ENCODE data around the gene OR4C12.
"Not testable (repeated sequence)": the region's sequence is repeated elsewhere in the genome, so short reads cannot be mapped to it uniquely, and the experiment has no call there.

OR4C12 gene

GRCh38 chr11:49982435-49982834, at the start of gene OR4C12:
Gene OR4C12, minus strand, starts transcription at chr11:49982535. Its CDS starts 34 bp downstream, at chr11:49982501.
- not testable (repeated sequence) for H3K36me3 ChIP-seq (ENCODE audit: insufficient read depth, low read length); H3K79me2 ChIP-seq (ENCODE audit: insufficient read depth, low read length); H3K27me3 ChIP-seq (ENCODE audit: insufficient read depth, low read length); H3K4me1 ChIP-seq (ENCODE audit: insufficient read depth, low read length, severe bottlenecking); H3K27ac ChIP-seq (ENCODE audit: low read depth, low read length, poor library complexity, severe bottlenecking); H4K20me1 ChIP-seq (ENCODE audit: insufficient read depth, low read length); H3K4me2 ChIP-seq (ENCODE audit: low read length); H3K9me2 ChIP-seq (ENCODE audit: low read depth, low read length); H3K4me3 ChIP-seq (ENCODE audit: low read depth, low read length, poor library complexity, severe bottlenecking); H2AFZ ChIP-seq (ENCODE audit: low read length); H3K9me3 ChIP-seq (ENCODE audit: low read length); H3F3A ChIP-seq (ENCODE audit: insufficient read depth, low read length); H3K9ac ChIP-seq (ENCODE audit: low read length)

- Histone ChIP-seq H3K79me2 (ENCODE audit: insufficient read depth, low read length) (no peaks in the 10 kb centered on the region), H3K9me3 (ENCODE audit: low read length) (no peaks in the 10 kb centered on the region), H3K4me3 (ENCODE audit: low read depth, low read length, poor library complexity, severe bottlenecking) (no peak overlapping the region), H3K9ac (ENCODE audit: low read length) (no peak overlapping the region), H3K4me1 (ENCODE audit: insufficient read depth, low read length, severe bottlenecking) (no peaks in the 10 kb centered on the region), H4K20me1 (ENCODE audit: insufficient read depth, low read length) (no peaks in the 10 kb centered on the region), H3K27ac (ENCODE audit: low read depth, low read length, poor library complexity, severe bottlenecking) (no peak overlapping the region), H3F3A (ENCODE audit: insufficient read depth, low read length) (no peaks in the 10 kb centered on the region), H2AFZ (ENCODE audit: low read length) (no peak overlapping the region), H3K27me3 (ENCODE audit: insufficient read depth, low read length) (no peaks in the 10 kb centered on the region), H3K4me2 (ENCODE audit: low read length) (no peak overlapping the region), H3K9me2 (ENCODE audit: low read depth, low read length) (no peaks in the 10 kb centered on the region), H3K36me3 (ENCODE audit: insufficient read depth, low read length) (no peaks in the 10 kb centered on the region)
- TF ChIP-seq CTCF (IDR thresholded peaks at IDR 0.05; ENCODE audit: low read length) (no peak), EZH2 (IDR thresholded peaks at IDR 0.05; ENCODE audit: borderline replicate concordance, low read length) (no peak)
Measured at GRCh38 chr11:50030193-50030592, 47.9 kb upstream of the OR4C12 start.

GRCh38 chr11:49995565-49995964, 13.2 kb upstream of the OR4C12 start:
- H3K9me2 ChIP-seq (ENCODE audit: low read depth, low read length), result no peaks in the 10 kb centered on the region
- no peaks in the 10 kb centered on the region for H3K9me3 ChIP-seq (ENCODE audit: low read length)
- H2AFZ ChIP-seq (ENCODE audit: low read length), result no peak overlapping the region
- no peak overlapping the region for H3K4me2 ChIP-seq (ENCODE audit: low read length)
- no peaks in the 10 kb centered on the region for H3K36me3 ChIP-seq (ENCODE audit: insufficient read depth, low read length)
- H3K27me3 ChIP-seq (ENCODE audit: insufficient read depth, low read length), result no peaks in the 10 kb centered on the region
- no peak overlapping the region for H3K27ac ChIP-seq (ENCODE audit: low read depth, low read length, poor library complexity, severe bottlenecking)
- TF ChIP-seq EZH2 (IDR thresholded peaks at IDR 0.05; ENCODE audit: borderline replicate concordance, low read length), result no peak
- TF ChIP-seq CTCF (IDR thresholded peaks at IDR 0.05; ENCODE audit: low read length), result peak; percentile 70
- no peaks in the 10 kb centered on the region for H3F3A ChIP-seq (ENCODE audit: insufficient read depth, low read length)
- no peak overlapping the region for H3K4me3 ChIP-seq (ENCODE audit: low read depth, low read length, poor library complexity, severe bottlenecking)
- H4K20me1 ChIP-seq (ENCODE audit: insufficient read depth, low read length), result no peaks in the 10 kb centered on the region
- no peak overlapping the region for H3K9ac ChIP-seq (ENCODE audit: low read length)
- H3K4me1 ChIP-seq (ENCODE audit: insufficient read depth, low read length, severe bottlenecking), result no peaks in the 10 kb centered on the region
- no peaks in the 10 kb centered on the region for H3K79me2 ChIP-seq (ENCODE audit: insufficient read depth, low read length)

- not testable (repeated sequence) for H3K36me3 ChIP-seq (ENCODE audit: insufficient read depth, low read length); H2AFZ ChIP-seq (ENCODE audit: low read length); H3K27me3 ChIP-seq (ENCODE audit: insufficient read depth, low read length); H3K9me2 ChIP-seq (ENCODE audit: low read depth, low read length); H3F3A ChIP-seq (ENCODE audit: insufficient read depth, low read length); H4K20me1 ChIP-seq (ENCODE audit: insufficient read depth, low read length); H3K4me1 ChIP-seq (ENCODE audit: insufficient read depth, low read length, severe bottlenecking); H3K9ac ChIP-seq (ENCODE audit: low read length); H3K4me3 ChIP-seq (ENCODE audit: low read depth, low read length, poor library complexity, severe bottlenecking); H3K4me2 ChIP-seq (ENCODE audit: low read length); H3K79me2 ChIP-seq (ENCODE audit: insufficient read depth, low read length); H3K9me3 ChIP-seq (ENCODE audit: low read length); H3K27ac ChIP-seq (ENCODE audit: low read depth, low read length, poor library complexity, severe bottlenecking)
Measured at GRCh38 chr11:49973439-49973838, 8.9 kb downstream of the OR4C12 start.
